KMS-11 (cell line): ENCODE measurements around the gene CASP6.

Source experiments
- H2AFZ ChIP-seq: fragments of 200-600 bp; sonication (generic); 2 replicates; pipeline ENCODE4 v1.6.1; 2016; ENCODE audit warnings: antibody characterized with exemption, mixed run types, low read depth
- H3K27ac ChIP-seq: fragments of 200-600 bp; sonication (generic); 2 replicates; pipeline ENCODE4 v1.6.1; 2016; ENCODE audit warnings: mild to moderate bottlenecking, mixed run types
- H3K27me3 ChIP-seq: fragments of 200-600 bp; sonication (generic); 2 replicates; pipeline ENCODE4 v1.6.1; 2017; ENCODE audit warnings: mild to moderate bottlenecking, low read depth, mixed run types, moderate library complexity; ENCODE audit not compliant: insufficient read depth
- H3K36me3 ChIP-seq: fragments of 200-600 bp; sonication (generic); 2 replicates; pipeline ENCODE4 v1.6.1; 2017; ENCODE audit warnings: mild to moderate bottlenecking, mixed run types; ENCODE audit not compliant: insufficient read depth
- H3K4me1 ChIP-seq: fragments of 200-600 bp; sonication (generic); 2 replicates; pipeline ENCODE4 v1.6.1; 2016; ENCODE audit warnings: mild to moderate bottlenecking, low read depth, mixed run types; ENCODE audit not compliant: poor library complexity, severe bottlenecking
- H3K4me2 ChIP-seq: fragments of 200-600 bp; sonication (generic); 2 replicates; pipeline ENCODE4 v1.7.0; 2016; ENCODE audit warnings: mild to moderate bottlenecking, mixed run types
- H3K4me3 ChIP-seq: fragments of 200-600 bp; sonication (generic); IDR thresholded peaks from 2 replicates; pipeline ENCODE4 v1.6.1; 2017; ENCODE audit warnings: low read depth, low read length, mixed read lengths; ENCODE audit not compliant: insufficient read depth
- H3K79me2 ChIP-seq: fragments of 200-600 bp; sonication (generic); 2 replicates; pipeline ENCODE4 v1.6.1; 2016; ENCODE audit warnings: low read depth, mixed run types; ENCODE audit not compliant: insufficient read depth
- H3K9ac ChIP-seq: fragments of 200-600 bp; sonication (generic); 2 replicates; pipeline ENCODE4 v1.6.1; 2016; ENCODE audit warnings: mild to moderate bottlenecking, mixed run types
- H4K20me1 ChIP-seq: fragments of 200-600 bp; sonication (generic); 2 replicates; pipeline ENCODE4 v1.6.1; 2016; ENCODE audit warnings: mild to moderate bottlenecking, mixed run types; ENCODE audit not compliant: insufficient read depth
- TF ChIP-seq, protein P1 (sequence below): fragments of 200-600 bp; sonication (generic); conservative IDR thresholded peaks from 2 replicates; pipeline ENCODE4 v1.6.1; 2017; ENCODE audit warnings: low read depth, mild to moderate bottlenecking, antibody characterized with exemption, low read length, moderate library complexity, mixed read lengths

Gene CASP6

DNA sequence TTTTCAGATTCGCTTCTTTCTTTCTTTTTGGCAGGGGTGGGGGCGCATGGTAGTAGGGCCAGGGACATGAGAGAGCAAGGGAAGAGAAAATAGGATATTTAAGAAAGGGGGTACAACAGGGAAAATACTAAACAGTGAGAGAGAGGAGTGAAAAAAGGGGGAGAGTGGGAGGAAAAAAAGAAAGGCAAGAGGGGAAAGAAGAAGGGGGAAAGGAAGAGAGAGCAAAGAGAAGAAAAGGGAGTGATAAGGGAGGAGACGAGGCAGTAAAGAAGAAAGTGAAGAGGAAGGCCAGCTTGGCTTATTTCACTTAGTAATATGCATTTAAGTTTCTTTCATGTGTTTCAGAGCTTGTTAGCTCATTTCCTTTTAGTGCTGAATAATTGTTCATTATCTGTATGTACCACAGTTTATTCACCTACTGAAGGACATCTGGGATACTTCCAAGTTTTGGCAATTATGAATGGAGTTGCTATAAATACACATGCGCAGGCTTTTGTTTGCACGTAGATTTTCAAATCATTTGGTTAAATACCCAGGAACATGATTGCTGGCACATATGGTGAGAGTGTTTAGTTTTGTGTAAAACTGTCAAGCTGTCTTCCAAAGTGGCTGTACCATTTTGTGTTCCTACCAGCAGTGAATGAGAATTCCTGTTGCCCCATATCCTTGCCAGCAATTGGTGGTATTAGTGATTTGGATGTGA lies 37.3 kb downstream of the CASP6 start:
- no peak overlapping the region for H3K4me2 ChIP-seq
- no peaks in the 10 kb centered on the region for H4K20me1 ChIP-seq
- TF ChIP-seq, protein P1, sequence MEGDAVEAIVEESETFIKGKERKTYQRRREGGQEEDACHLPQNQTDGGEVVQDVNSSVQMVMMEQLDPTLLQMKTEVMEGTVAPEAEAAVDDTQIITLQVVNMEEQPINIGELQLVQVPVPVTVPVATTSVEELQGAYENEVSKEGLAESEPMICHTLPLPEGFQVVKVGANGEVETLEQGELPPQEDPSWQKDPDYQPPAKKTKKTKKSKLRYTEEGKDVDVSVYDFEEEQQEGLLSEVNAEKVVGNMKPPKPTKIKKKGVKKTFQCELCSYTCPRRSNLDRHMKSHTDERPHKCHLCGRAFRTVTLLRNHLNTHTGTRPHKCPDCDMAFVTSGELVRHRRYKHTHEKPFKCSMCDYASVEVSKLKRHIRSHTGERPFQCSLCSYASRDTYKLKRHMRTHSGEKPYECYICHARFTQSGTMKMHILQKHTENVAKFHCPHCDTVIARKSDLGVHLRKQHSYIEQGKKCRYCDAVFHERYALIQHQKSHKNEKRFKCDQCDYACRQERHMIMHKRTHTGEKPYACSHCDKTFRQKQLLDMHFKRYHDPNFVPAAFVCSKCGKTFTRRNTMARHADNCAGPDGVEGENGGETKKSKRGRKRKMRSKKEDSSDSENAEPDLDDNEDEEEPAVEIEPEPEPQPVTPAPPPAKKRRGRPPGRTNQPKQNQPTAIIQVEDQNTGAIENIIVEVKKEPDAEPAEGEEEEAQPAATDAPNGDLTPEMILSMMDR: no peak
- H3K27ac ChIP-seq: no peak overlapping the region
- H3K27me3 ChIP-seq: no peaks in the 10 kb centered on the region
- no peaks in the 10 kb centered on the region for H3K36me3 ChIP-seq
- no peak overlapping the region for H3K4me3 ChIP-seq
- H3K4me1 ChIP-seq: no peaks in the 10 kb centered on the region
- H3K9ac ChIP-seq: no peak overlapping the region
- no peak overlapping the region for H2AFZ ChIP-seq
- no peaks in the 10 kb centered on the region for H3K79me2 ChIP-seq

DNA sequence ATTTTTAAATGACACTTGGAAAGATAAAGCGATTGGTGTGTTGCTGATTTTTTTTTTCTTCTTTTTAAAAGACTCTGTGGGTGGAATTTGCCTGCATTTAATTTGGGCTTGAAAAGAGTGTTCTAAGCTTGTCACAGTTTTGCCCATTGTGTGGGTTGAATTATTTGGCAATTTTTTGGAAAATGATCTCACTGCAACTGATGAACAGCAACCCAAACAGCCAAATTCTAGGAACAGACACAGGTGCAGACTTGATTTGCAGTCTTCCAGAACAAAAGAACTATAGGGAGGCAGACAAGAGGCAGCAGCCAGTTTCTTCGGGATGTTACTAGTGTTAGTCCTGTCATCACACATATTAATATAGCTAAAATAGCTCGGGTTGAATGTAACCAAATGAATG lies 40.5 kb downstream of the CASP6 start:
- Histone ChIP-seq H3K36me3 (no peaks in the 10 kb centered on the region; the same call in 1 of the 2 replicates), H3K79me2 (no peaks in the 10 kb centered on the region), H3K27ac (no peak overlapping the region), H3K9ac (no peak overlapping the region), H3K4me1 (no peaks in the 10 kb centered on the region), H3K4me2 (no peak overlapping the region), H3K4me3 (no peak overlapping the region), H3K27me3 (no peaks in the 10 kb centered on the region), H2AFZ (no peak overlapping the region), H4K20me1 (no peaks in the 10 kb centered on the region)
- TF ChIP-seq, protein P1: no peak

DNA sequence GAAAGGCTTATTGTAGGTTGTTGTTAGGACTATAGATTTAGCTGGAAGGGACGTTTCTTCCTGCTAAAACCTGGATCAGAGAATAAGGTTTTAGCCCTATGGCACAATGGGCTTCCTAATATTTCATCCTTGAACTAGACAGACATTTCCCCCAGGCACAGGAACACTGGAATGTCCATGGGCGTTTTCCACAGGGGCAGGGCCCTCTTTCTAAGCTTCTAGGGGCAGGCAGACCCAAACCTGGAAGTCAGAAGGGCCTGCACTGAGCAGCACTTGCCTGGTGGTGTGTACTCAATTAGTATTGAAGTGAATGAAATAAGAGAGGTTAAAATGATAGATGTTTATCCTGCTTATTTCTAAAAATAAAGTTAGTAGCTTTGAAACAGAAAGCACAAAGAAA lies 41.1 kb downstream of the CASP6 start:
- no peaks in the 10 kb centered on the region for H3K4me1 ChIP-seq
- no peaks in the 10 kb centered on the region; the same call in 1 of the 2 replicates for H3K36me3 ChIP-seq
- no peaks in the 10 kb centered on the region for H4K20me1 ChIP-seq
- no peak overlapping the region for H2AFZ ChIP-seq
- TF ChIP-seq, protein P1: no peak
- H3K9ac ChIP-seq: no peak overlapping the region
- no peak overlapping the region for H3K4me2 ChIP-seq
- no peaks in the 10 kb centered on the region for H3K79me2 ChIP-seq
- no peak overlapping the region for H3K27ac ChIP-seq
- H3K4me3 ChIP-seq: no peak overlapping the region
- H3K27me3 ChIP-seq: no peaks in the 10 kb centered on the region

DNA sequence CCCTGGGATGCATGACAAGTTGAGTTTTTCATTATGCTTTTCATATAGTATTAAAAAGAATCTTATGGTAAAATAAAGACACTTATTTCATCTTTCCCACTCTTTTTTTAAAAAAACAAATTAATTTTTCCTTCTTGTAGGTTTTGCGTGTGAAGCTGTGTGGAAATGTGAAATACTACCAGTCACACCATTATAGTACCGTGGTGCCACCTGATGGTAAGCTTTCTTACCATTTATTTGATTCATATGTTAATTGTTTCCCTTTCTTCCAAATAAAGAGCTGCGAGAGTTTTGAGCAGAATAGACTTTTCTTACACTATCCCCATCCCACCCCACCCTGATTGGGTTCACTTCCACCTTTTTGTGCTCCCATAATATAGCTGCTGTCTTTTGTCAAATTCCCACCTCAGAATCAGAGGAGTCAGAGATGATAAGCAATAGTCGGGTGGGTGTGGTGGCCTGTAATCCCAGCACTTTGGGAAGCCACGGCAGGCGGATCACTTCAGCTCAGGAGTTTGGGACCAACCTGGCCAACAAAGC lies 44.3 kb downstream of the CASP6 start:
- no peak overlapping the region for H3K27ac ChIP-seq
- H3K36me3 ChIP-seq: no peaks in the 10 kb centered on the region; the same call in 1 of the 2 replicates
- TF ChIP-seq, protein P1: no peak
- no peaks in the 10 kb centered on the region for H3K4me1 ChIP-seq
- no peaks in the 10 kb centered on the region for H3K79me2 ChIP-seq
- H3K9ac ChIP-seq: no peak overlapping the region
- H3K4me2 ChIP-seq: no peak overlapping the region
- H2AFZ ChIP-seq: no peak overlapping the region
- no peaks in the 10 kb centered on the region for H3K27me3 ChIP-seq
- no peak overlapping the region for H3K4me3 ChIP-seq
- no peaks in the 10 kb centered on the region for H4K20me1 ChIP-seq
